Keratinocyte (primary cell): ENCODE results near the gene EPHA10.

ENCODE experiments used
- EZH2 ChIP-seq: IDR thresholded peaks from one replicate; pipeline ENCODE4 v1.6.1; 2012; ENCODE audit warnings: inconsistent platforms, mild to moderate bottlenecking, low read length, moderate library complexity
- TF ChIP-seq, protein P1 (sequence below), 3 experiments: IDR thresholded peaks in 1 of 3; conservative IDR thresholded peaks in 1 of 3; optimal IDR thresholded peaks in 1 of 3; 2 replicates in 2 of 3; 3 replicates in 1 of 3; pipeline versions ENCODE3 to v1.5.1; 2011; ENCODE audit warnings: low read length in 3 of 3, mild to moderate bottlenecking in 3 of 3, moderate library complexity in 2 of 3, control low read depth in 1 of 3, inconsistent platforms in 1 of 3; ENCODE audit not compliant: insufficient read depth in 2 of 3; ENCODE audit errors: extremely low read depth in 1 of 3

DNA sequence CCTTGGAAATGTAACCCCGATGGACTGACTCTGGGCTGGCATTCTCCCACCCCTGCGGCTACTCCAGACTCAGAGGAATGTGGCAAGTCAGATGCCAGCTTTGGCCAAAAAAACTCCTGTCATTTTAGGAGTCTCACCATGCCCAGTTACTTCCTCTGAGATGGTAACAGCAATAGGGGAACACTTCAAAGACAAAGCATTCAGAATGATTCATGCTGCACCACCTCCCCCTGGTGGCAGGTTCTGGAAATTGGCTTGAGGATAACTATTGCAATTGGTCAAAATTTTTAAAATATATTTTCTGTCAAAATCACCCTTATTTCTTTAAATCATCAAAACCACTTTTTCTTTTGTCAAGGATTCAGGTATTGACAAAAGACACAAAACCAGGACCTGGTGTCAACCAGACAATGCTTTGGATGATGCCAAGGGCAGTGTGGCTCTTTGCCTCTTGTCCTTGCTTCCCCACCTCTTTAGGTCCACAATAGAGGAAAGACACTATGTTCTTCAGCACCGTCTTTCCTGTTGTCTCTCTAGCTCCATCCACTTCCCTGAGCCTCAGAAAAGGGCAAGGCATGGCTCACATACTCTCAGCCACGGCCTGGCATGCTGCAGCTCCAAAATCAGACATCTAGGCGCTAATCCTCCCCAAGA lies 82.5 kb downstream of the EPHA10 start:
- TF ChIP-seq, protein P1, sequence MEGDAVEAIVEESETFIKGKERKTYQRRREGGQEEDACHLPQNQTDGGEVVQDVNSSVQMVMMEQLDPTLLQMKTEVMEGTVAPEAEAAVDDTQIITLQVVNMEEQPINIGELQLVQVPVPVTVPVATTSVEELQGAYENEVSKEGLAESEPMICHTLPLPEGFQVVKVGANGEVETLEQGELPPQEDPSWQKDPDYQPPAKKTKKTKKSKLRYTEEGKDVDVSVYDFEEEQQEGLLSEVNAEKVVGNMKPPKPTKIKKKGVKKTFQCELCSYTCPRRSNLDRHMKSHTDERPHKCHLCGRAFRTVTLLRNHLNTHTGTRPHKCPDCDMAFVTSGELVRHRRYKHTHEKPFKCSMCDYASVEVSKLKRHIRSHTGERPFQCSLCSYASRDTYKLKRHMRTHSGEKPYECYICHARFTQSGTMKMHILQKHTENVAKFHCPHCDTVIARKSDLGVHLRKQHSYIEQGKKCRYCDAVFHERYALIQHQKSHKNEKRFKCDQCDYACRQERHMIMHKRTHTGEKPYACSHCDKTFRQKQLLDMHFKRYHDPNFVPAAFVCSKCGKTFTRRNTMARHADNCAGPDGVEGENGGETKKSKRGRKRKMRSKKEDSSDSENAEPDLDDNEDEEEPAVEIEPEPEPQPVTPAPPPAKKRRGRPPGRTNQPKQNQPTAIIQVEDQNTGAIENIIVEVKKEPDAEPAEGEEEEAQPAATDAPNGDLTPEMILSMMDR (optimal IDR thresholded peaks at IDR 0.05 in 1 of 3, IDR thresholded peaks at IDR 0.05 in 1 of 3, conservative IDR thresholded peaks at IDR 0.05 in 1 of 3; ENCODE audit: extremely low read depth in 1 of 3, insufficient read depth in 2 of 3, low read length in 3 of 3), result peak; percentile 72 to 82 (median 76)
- TF ChIP-seq EZH2, result no peak
